ENCODE results near the gene FREM3.

The FREM3 gene

DNA sequence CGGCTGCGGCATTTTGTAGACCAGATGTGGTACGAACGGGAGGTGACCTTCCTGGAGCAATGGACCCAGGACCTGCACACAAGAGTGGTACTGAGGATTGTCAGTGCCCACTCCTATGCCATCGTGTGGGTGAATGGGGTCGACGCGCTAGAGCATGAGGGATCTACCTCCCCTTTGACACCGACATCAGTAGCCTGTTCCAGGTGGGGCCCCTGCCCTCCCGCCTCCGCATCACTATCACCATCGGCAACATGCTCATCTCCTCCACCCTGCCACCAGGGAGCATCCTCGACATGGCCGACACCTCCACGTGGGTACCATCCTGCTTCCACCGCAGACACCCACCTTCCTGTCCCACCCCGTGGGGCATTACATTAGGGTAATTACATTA is 140.7 kb downstream of the FREM3 start:
- H3K27me3 ChIP-seq (ENCODE audit: insufficient read depth, low read length, poor library complexity): no peaks in the 10 kb centered on the region
- no peaks in the 10 kb centered on the region for H3K79me2 ChIP-seq (ENCODE audit: insufficient read depth, low read length)
- TF ChIP-seq CTCF (IDR thresholded peaks at IDR 0.05; ENCODE audit: borderline replicate concordance, extremely low read depth, low read length, poor library complexity, severe bottlenecking) (peak; percentile 3), EZH2 (IDR thresholded peaks at IDR 0.05; ENCODE audit: borderline replicate concordance, low read depth, low read length, severe bottlenecking) (no peak)
- no peaks in the 10 kb centered on the region for H4K20me1 ChIP-seq (ENCODE audit: insufficient read depth, low read length)
- H3K9ac ChIP-seq (ENCODE audit: low read depth, low read length): no peak overlapping the region
- H3K9me3 ChIP-seq (ENCODE audit: insufficient read depth, low read length, severe bottlenecking): no peaks in the 10 kb centered on the region
- no peak for ATAC-seq (ENCODE audit: insufficient read depth, low read depth)
- H3K27ac ChIP-seq (ENCODE audit: low read length): no peak overlapping the region
- no peaks in the 10 kb centered on the region for H3K4me1 ChIP-seq (ENCODE audit: insufficient read depth, low read length)
- no peak overlapping the region for H3K4me2 ChIP-seq (ENCODE audit: insufficient read depth, low read length)
- no peak overlapping the region for H2AFZ ChIP-seq (ENCODE audit: low read depth, low read length)
- H3K4me3 ChIP-seq (ENCODE audit: low read depth in 1 of 2, low read length in 2 of 2): no peak overlapping the region
- peaks cover 8% of the 10 kb centered on the region; the same call in 1 of the 2 replicates for H3K36me3 ChIP-seq (ENCODE audit: insufficient read depth, low read length)
- no peak for DNase-seq

DNA sequence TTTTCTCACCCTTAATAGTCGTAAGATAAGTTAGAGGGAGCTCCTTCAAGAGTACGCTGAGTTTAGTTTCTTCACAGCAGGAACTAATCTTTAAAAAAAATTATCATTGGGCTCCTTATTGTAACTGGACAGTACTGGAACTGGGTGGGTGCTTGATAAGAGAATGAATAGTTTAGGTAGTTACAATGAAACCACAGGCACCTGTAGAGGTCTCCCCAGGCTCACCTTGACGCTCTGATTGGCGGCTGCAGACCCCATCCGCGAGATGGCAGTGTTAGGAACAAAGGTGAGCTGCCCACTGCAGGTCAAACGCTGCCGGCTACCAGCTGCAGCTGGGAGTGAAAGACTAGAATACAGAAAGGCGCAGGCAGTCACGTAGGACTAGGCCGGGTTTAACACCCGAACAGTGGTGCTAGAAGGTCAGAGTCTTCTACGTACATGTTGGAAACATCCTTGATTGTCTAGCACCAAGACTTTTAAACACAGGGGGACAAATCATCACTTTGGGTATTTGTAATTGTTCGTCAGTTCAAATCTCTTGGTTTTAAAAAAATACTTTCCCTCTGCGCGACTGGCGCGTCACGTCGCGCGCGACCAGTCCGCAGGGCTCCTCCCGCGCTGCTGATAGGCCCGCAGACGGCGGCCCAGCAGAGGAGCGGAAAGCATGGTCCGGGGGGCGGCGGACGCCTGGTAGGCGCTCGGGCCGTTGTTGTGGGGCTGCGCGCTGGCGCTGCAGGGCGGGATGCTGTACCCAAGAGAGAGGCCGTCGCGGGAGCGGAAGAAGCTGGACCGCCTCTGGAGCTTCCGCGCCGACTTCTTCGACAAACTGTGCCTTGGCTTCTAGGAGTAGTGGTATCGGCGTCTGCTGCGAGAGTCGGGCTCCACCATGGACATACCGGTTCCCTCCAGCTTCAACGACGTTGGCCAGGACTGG is 141.4 kb downstream of the FREM3 start:
- Histone ChIP-seq H3K9me3 (ENCODE audit: insufficient read depth, low read length, severe bottlenecking) (no peaks in the 10 kb centered on the region), H3K4me1 (ENCODE audit: insufficient read depth, low read length) (no peaks in the 10 kb centered on the region), H4K20me1 (ENCODE audit: insufficient read depth, low read length) (no peaks in the 10 kb centered on the region), H3K79me2 (ENCODE audit: insufficient read depth, low read length) (no peaks in the 10 kb centered on the region), H3K4me2 (ENCODE audit: insufficient read depth, low read length) (no peak overlapping the region), H3K9ac (ENCODE audit: low read depth, low read length) (no peak overlapping the region), H3K27ac (ENCODE audit: low read length) (no peak overlapping the region), H2AFZ (ENCODE audit: low read depth, low read length) (no peak overlapping the region), H3K4me3 (ENCODE audit: low read depth in 1 of 2, low read length in 2 of 2) (no peak overlapping the region), H3K36me3 (ENCODE audit: insufficient read depth, low read length) (peaks cover 14% of the 10 kb centered on the region; the same call in 1 of the 2 replicates), H3K27me3 (ENCODE audit: insufficient read depth, low read length, poor library complexity) (no peaks in the 10 kb centered on the region)
- ATAC-seq (ENCODE audit: insufficient read depth, low read depth) (no peak), DNase-seq (no peak)
- TF ChIP-seq CTCF (IDR thresholded peaks at IDR 0.05; ENCODE audit: borderline replicate concordance, extremely low read depth, low read length, poor library complexity, severe bottlenecking) (no peak), EZH2 (IDR thresholded peaks at IDR 0.05; ENCODE audit: borderline replicate concordance, low read depth, low read length, severe bottlenecking) (no peak)

GRCh38 chr4:143558286-143558685 is 142.2 kb downstream of the FREM3 start:
- H2AFZ ChIP-seq (ENCODE audit: low read depth, low read length): no peak overlapping the region
- no peaks in the 10 kb centered on the region for H3K27me3 ChIP-seq (ENCODE audit: insufficient read depth, low read length, poor library complexity)
- no peak overlapping the region for H3K4me3 ChIP-seq (ENCODE audit: low read depth in 1 of 2, low read length in 2 of 2)
- DNase-seq (no peak), ATAC-seq (ENCODE audit: insufficient read depth, low read depth) (0 out of 3 replicates have a peak, but pooled peaks have one; percentile 12)
- H4K20me1 ChIP-seq (ENCODE audit: insufficient read depth, low read length): no peaks in the 10 kb centered on the region
- no peaks in the 10 kb centered on the region for H3K9me3 ChIP-seq (ENCODE audit: insufficient read depth, low read length, severe bottlenecking)
- no peaks in the 10 kb centered on the region for H3K79me2 ChIP-seq (ENCODE audit: insufficient read depth, low read length)
- peaks cover 22% of the 10 kb centered on the region; the same call in 1 of the 2 replicates for H3K36me3 ChIP-seq (ENCODE audit: insufficient read depth, low read length)
- TF ChIP-seq CTCF (IDR thresholded peaks at IDR 0.05; ENCODE audit: borderline replicate concordance, extremely low read depth, low read length, poor library complexity, severe bottlenecking): no peak
- no peak for TF ChIP-seq EZH2 (IDR thresholded peaks at IDR 0.05; ENCODE audit: borderline replicate concordance, low read depth, low read length, severe bottlenecking)
- H3K4me2 ChIP-seq (ENCODE audit: insufficient read depth, low read length): no peak overlapping the region
- H3K4me1 ChIP-seq (ENCODE audit: insufficient read depth, low read length): no peaks in the 10 kb centered on the region
- no peak overlapping the region for H3K9ac ChIP-seq (ENCODE audit: low read depth, low read length)
- H3K27ac ChIP-seq (ENCODE audit: low read length): no peak overlapping the region

Measured in DND-41 (cell line).